CD4-positive, alpha-beta T cell treated with Interferon gamma for 1 hour (primary cell): ENCODE results near the gene RNPEPL1.
"Not testable (repeated sequence)": the region's sequence is repeated elsewhere in the genome, so short reads cannot be mapped to it uniquely, and the experiment has no call there.

Experiments
- DNase-seq: peaks from one replicate; pipeline ENCODE4 v3.0.0-alpha.2; 2020

Gene RNPEPL1, protein sequence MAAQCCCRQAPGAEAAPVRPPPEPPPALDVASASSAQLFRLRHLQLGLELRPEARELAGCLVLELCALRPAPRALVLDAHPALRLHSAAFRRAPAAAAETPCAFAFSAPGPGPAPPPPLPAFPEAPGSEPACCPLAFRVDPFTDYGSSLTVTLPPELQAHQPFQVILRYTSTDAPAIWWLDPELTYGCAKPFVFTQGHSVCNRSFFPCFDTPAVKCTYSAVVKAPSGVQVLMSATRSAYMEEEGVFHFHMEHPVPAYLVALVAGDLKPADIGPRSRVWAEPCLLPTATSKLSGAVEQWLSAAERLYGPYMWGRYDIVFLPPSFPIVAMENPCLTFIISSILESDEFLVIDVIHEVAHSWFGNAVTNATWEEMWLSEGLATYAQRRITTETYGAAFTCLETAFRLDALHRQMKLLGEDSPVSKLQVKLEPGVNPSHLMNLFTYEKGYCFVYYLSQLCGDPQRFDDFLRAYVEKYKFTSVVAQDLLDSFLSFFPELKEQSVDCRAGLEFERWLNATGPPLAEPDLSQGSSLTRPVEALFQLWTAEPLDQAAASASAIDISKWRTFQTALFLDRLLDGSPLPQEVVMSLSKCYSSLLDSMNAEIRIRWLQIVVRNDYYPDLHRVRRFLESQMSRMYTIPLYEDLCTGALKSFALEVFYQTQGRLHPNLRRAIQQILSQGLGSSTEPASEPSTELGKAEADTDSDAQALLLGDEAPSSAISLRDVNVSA

GRCh38 chr2:240567872-240568677, at the start of gene RNPEPL1:
RNPEPL1 (plus strand) TSS chr2:240568484; CDS start chr2:240568587, 103 bp downstream.
- peak; percentile 41 for DNase-seq

DNA sequence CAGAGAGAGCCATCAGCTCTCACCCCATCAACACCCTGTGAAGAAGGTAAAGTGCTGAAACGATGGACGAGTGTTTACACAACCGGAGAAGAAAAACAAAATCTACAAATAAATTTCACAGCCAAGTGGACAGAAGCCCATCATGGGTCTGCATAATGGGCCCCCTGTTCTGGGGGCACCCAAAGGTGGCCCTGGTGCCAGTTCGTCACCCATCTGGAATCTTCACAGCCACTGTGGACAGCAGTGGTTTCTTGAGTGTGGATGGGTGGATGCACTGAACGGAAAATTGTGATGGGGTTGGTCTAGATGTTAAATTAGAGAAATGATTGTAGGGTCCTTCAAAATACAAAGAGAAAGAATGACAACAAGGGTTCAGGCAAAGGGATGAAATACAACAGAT, 49.3 kb upstream of the RNPEPL1 start:
- no peak for DNase-seq

DNA sequence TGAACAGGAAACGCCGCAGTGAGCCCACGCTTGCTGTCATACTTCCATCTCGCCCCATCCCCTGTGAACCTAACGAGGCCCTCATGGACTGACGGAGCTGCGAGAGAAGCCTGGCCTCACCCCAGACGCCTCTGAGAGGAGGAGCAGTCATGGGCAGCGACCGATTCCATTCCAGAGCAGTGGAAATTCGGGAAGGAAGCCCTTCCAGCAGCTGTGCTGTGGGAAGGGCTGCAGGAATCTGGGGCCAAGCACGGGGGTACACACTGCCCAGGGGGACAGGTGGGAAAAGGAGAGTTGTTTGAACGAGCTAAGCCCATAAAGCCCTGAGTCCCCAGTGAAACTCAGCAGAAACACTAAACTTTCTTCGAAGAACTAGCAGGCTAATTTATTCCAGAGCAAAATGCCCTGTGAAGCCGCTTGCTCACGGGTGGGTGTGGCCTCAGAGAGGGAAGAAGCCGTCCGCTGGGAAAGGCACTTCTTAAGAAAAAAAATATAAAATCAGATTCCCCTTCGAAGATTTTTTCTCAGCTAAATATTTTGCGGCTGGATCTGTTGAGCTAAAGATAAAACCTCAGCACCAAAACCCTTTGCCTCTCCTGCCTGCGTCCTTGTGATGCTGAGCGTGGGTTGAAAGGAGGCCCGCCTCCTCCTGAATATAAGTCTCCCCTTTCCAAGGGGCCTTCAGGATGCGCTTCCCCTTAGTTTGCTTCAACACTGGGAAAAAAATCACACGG, 48.7 kb upstream of the RNPEPL1 start:
- no peak for DNase-seq

- no peak for DNase-seq
These were observed 47.9 kb upstream of the RNPEPL1 start for GRCh38 chr2:240520130-240520973.

- DNase-seq: no peak
These were observed 47.3 kb upstream of the RNPEPL1 start for GRCh38 chr2:240520974-240521350.

GRCh38 chr2:240521885-240522284, 46.4 kb upstream of the RNPEPL1 start:
- not testable (repeated sequence) for DNase-seq

DNA sequence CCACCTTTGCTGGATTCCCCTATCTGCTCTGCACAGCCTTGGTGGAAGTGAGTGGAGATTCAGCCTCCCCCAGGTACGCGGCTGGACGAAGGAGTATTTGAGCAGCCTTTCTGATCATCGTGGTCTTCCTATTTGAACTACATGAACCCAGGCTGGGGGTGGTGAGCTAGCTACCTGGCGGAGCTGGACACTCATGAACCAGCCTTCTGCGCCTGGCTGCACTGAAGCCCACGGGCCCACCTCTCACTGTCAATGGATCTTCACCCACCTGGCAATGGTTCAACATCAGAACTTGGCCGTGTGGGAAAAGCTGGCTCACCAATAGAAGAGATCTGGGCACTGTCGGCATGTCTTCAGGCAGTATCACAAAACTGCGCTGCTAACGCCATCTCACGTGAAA, 45.9 kb upstream of the RNPEPL1 start:
- DNase-seq: no peak

DNA sequence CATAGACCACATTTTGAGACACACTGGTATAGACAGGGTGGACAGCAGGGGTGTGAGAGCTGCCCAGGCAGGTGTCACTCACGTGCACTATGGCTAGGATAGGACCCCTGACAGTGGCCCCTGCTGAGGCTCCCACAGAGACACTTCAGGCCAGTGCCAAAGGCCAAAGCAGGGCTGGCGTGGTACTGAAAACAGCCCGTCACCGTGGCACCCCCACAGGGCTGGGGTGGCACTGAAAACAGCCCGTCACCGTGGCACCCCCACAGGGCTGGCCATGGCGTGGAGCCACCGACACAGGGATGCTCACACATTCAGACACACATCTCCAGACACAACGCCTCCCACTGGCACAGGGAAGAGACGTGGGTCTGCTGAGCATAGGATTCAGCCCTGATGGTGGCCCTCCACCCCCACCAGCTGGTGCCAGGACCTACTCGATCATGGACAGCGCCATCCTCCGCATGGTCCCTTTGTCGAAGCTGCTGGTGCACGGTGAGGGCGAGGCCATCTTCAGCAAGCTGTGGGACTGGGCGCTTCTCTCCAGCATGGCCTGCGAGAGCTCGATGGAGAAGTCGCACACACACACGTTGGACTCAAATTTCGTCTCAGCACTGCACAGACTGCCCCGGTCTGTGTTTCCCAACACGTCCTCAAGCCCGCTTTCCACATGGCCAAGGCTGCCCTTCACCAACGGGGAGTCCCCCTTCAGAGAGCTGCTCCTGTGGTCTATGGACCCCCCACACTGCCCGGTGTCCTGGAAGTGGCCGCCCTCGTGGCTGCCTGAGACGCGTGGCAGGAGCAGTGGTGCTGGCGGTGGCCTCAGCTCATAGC, 44.6 kb upstream of the RNPEPL1 start:
- no peak for DNase-seq

DNA sequence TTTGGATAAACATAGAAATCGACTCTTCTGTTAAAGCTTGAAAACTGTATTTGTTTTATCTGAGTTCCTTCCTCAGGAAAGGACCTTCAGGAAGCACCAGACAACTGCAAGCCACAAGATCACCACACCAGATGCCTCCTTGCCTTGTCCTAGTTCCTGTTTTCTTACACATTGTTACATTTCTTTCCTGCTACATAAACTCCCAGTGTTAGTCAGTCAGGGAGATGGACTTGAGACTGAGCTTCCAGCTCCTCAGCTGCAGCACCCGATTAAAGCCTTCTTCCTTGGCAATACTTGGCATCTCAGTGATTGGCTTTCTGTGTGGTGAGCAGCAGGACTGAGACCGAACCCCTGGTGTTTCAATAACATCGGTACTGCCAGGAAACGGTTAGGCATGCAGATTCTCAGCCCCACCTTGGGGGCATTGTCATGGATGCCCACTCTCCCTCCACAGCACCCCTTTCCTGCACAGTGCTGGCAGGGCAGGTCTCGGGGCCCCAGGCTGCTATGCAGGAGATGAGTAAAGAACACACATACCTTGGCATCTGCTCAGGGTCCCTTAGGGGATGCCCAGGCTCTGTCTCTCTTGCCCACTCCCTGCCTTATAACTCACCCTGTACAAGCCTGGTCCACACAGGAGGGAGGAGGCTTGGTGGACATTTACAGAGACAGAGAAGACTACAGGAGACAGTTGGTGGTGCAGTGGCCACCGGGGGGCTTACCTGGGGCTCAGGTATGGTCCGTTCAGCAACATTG, 43.1 kb upstream of the RNPEPL1 start:
- no peak for DNase-seq

- no peak for DNase-seq
These were observed 42.5 kb upstream of the RNPEPL1 start for GRCh38 chr2:240525802-240526201.

DNA sequence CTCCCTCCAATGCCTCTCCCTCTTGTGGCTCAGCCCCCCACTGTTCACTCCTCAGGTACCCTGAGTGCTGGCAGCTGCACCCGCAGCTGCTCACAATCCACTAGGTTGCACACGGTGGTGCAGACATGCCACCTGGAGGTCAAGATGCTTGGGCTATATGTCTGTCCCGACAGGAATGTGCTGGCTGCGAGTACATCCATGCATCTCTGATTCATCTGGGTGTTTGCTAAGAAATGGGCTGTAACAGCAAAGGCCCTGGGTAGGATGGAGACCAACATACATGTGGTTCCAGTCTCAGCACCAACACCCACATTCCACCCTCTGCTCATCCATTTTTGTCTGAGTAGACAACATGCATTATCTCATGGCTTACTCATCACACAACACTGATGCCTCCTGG, 41.8 kb upstream of the RNPEPL1 start:
- DNase-seq: no peak

GRCh38 chr2:240527153-240527750, 41.0 kb upstream of the RNPEPL1 start:
- no peak for DNase-seq

GRCh38 chr2:240528406-240529040, 39.8 kb upstream of the RNPEPL1 start:
- DNase-seq: no peak

- DNase-seq: no peak
These were observed 38.8 kb upstream of the RNPEPL1 start for GRCh38 chr2:240529344-240529999.

- DNase-seq: no peak
These were observed 38.1 kb upstream of the RNPEPL1 start for GRCh38 chr2:240530181-240530580.

- no peak for DNase-seq
These were observed 37.2 kb upstream of the RNPEPL1 start for GRCh38 chr2:240531038-240531437.

DNA sequence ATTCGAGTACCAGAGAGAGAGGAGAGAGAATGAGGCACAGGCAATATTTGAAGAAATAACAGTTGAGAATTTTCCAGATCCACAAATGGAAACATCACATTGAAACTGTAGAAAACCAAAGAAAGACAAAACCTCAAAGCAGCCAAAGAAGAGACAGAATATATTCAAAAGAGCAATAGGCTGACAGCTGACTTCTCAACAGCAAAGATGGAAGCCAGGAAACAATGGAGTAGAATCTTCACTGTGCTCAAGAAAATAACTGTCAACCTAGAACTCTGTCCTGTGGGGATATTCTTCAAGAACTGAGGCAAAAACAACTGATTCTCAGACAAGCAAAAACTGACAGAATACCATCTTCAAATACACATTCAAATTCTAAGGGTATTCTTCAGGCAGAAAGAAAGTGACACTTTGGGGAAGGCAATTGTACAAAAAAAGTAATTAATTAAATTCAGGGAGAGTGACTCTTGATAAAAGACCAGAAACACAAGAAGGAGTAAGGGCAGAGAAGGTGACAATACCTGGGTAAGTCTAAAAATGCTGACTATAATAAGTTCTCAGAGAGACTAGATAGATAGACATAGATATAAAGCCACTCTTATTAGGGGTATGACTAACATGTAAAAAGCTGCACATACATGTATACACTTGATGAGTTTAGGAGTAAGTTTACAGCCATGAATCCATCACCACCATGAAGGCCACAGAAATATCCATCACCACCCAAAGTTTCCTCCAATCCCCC, 36.1 kb upstream of the RNPEPL1 start:
- DNase-seq: no peak
